OCI-LY7 (cell line): ENCODE data around the gene MYO18A. TPM values are rescaled to one million over a fixed set of nuclear protein-coding genes. Genes with fewer than 3 reads are reported as not detected.

Source experiments
- BruUV-seq: library from RNA; stranded (reverse); fragments of 400-500 nt; replicated peaks from 2 replicates; lab custom pipeline; 2021; lab: Mats Ljungman, UMichigan
- CTCF ChIA-PET: fragments of 300-600 bp; sonication (Branson Sonifier 250); formaldehyde crosslinking; loops from one replicate; lab custom pipeline; 2022; ENCODE audit warnings: antibody characterized with exemption; ENCODE audit not compliant: unreplicated experiment; lab: Charles Lee
- POLR2A ChIA-PET: fragments of 300-600 bp; sonication (Branson Sonifier 250); formaldehyde crosslinking; loops from one replicate; lab custom pipeline; 2022; ENCODE audit warnings: antibody characterized with exemption; lab: Charles Lee
- DNase-seq: peaks from one replicate; pipeline ENCODE4 v3.0.0-alpha.2; 2015; ENCODE audit warnings: low spot score
- H2AFZ ChIP-seq: fragments of 200-600 bp; sonication (generic), shearing (Covaris generic); 2 replicates; pipeline ENCODE4 v1.6.1; 2014; ENCODE audit warnings: mild to moderate bottlenecking, antibody characterized with exemption, low read length, moderate library complexity
- H3K27ac ChIP-seq: fragments of 200-600 bp; sonication (generic); 2 replicates; pipeline ENCODE4 v1.5.1; 2014; ENCODE audit warnings: mixed run types, low read depth, mild to moderate bottlenecking, moderate library complexity, low read length, inconsistent platforms; ENCODE audit not compliant: poor library complexity, severe bottlenecking
- H3K36me3 ChIP-seq: fragments of 200-600 bp; sonication (generic); 2 replicates; pipeline ENCODE4 v1.6.1; 2014; ENCODE audit warnings: mild to moderate bottlenecking, antibody characterized with exemption, low read length, moderate library complexity, mixed read lengths; ENCODE audit not compliant: insufficient read depth
- H3K4me1 ChIP-seq: fragments of 200-600 bp; sonication (generic); 2 replicates; pipeline ENCODE4 v1.5.1; 2014; ENCODE audit warnings: mild to moderate bottlenecking, low read length; ENCODE audit not compliant: insufficient read depth, poor library complexity, severe bottlenecking
- H3K4me2 ChIP-seq: fragments of 200-600 bp; sonication (generic); 2 replicates; pipeline ENCODE4 v1.6.1; 2014; ENCODE audit warnings: mild to moderate bottlenecking, low read length
- H3K4me3 ChIP-seq: fragments of 200-600 bp; sonication (generic); 2 replicates; pipeline ENCODE4 v1.5.1; 2014; ENCODE audit warnings: mild to moderate bottlenecking, low read depth, low read length; ENCODE audit not compliant: poor library complexity, severe bottlenecking
- H3K79me2 ChIP-seq: fragments of 200-600 bp; sonication (generic); 2 replicates; pipeline ENCODE4 v1.6.1; 2016; ENCODE audit warnings: low read depth, mild to moderate bottlenecking, low read length, moderate library complexity, mixed read lengths; ENCODE audit not compliant: insufficient read depth
- H3K9me2 ChIP-seq: fragments of 200-600 bp; sonication (generic); 2 replicates; pipeline ENCODE4 v1.6.1; 2016; ENCODE audit warnings: mild to moderate bottlenecking, low read length, mixed read lengths; ENCODE audit not compliant: insufficient read depth
- H3K9me3 ChIP-seq: fragments of 200-600 bp; sonication (generic); 2 replicates; pipeline ENCODE4 v1.6.1; 2014; ENCODE audit warnings: mild to moderate bottlenecking, mixed run types, low read length, mixed read lengths
- H4K20me1 ChIP-seq: fragments of 200-600 bp; sonication (generic); 2 replicates; pipeline ENCODE4 v1.6.1; 2014; ENCODE audit warnings: mild to moderate bottlenecking, antibody characterized with exemption, low read length, moderate library complexity, mixed read lengths; ENCODE audit not compliant: insufficient read depth
- CTCF ChIP-seq: fragments of 200-600 bp; sonication (generic); conservative IDR thresholded peaks from 2 replicates; pipeline ENCODE4 v1.5.1; 2014; ENCODE audit warnings: mild to moderate bottlenecking, antibody characterized with exemption, low read length, moderate library complexity, mixed read lengths
- EZH2phosphoT487 ChIP-seq: fragments of 200-600 bp; sonication (generic); IDR thresholded peaks from 2 replicates; pipeline ENCODE4 v1.6.1; 2018; ENCODE audit warnings: low read depth, borderline replicate concordance, mild to moderate bottlenecking, mixed run types, antibody characterized with exemption, low read length, moderate library complexity, mixed read lengths
- intact Hi-C: fragments of 100-400 bp; cut with micrococcal nuclease; formaldehyde crosslinking; loops from one replicate; pipeline ENCODE4 v1.10.0; 2022; ENCODE audit not compliant: unreplicated experiment
- total RNA-seq, 2 experiments: library from RNA; depleted of rRNA in 1 of 2; stranded (reverse); fragments of >200 nt in 1 of 2; shearing (Covaris generic) in 1 of 2; gene quantifications; 2 replicates each; pipeline ENCODE4 v1.2.3, GENCODE V29; 2014 to 2022

Gene MYO18A
- total RNA-seq, 2 experiments from 2014 or later: 124 to 128 TPM

DNA sequence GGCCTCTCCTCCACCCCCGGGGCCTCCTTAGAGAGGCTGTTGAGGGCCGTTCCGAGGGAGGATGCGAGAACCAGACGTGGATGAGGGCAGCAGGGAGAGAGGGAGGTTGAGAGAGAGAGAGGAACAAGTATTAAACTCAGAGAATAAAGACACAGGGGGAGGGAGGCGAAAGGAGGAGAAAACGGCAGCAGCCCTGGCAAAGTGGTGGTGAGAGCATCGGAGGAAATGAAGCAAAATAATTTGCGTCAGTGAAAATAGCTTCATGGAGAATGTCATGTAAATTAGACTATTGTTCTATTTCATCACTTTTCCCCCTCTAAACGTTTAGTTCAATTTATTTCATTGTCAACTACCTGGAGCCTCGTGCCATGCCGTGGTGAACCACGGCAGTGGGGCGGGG is 99.2 kb downstream of the MYO18A start:
- no peak for DNase-seq
- ChIA-PET CTCF (no interaction called here), POLR2A (no interaction called here)
- Histone ChIP-seq H2AFZ (no peak overlapping the region), H3K9me2 (no peaks in the 10 kb centered on the region), H3K4me2 (no peak overlapping the region), H3K36me3 (peaks cover 51% of the 10 kb centered on the region; the same call in 1 of the 2 replicates), H3K9me3 (no peaks in the 10 kb centered on the region), H3K79me2 (no peaks in the 10 kb centered on the region), H3K27ac (no peak overlapping the region), H3K4me3 (no peak overlapping the region), H4K20me1 (no peaks in the 10 kb centered on the region), H3K4me1 (no peaks in the 10 kb centered on the region)
- BruUV-seq: no TSS peak
- intact Hi-C loops: no loop called here
- TF ChIP-seq CTCF: no peak
- TF ChIP-seq EZH2phosphoT487: no peak

DNA sequence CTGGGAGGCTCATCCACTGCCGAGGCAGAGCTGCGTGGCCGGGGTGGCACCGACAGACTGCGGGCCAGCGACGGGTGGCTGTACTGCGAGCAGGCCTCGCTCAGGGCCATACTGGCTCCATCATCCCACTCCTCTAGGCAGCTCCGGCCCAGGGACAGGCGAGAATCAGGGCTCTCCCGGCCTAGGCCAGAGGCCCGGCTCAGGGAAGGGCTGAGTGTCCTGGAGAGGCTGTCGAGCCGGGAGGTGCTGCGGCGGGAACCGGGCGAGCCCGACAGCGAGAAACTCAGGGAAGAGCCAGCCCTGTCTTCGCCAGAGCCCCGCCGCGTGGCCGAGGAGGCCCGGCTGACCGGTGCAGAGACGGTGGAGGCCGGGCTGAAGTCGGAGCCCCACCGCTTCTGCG is 99.9 kb downstream of the MYO18A start:
- H3K27ac ChIP-seq: no peak overlapping the region
- no peaks in the 10 kb centered on the region for H4K20me1 ChIP-seq
- no peaks in the 10 kb centered on the region for H3K9me2 ChIP-seq
- no peaks in the 10 kb centered on the region for H3K4me1 ChIP-seq
- H3K36me3 ChIP-seq: peaks cover 44% of the 10 kb centered on the region; the same call in 1 of the 2 replicates
- POLR2A ChIA-PET: no interaction called here
- no peaks in the 10 kb centered on the region for H3K79me2 ChIP-seq
- DNase-seq: no peak
- no TSS peak for BruUV-seq
- no peak overlapping the region for H3K4me2 ChIP-seq
- intact Hi-C loops: no loop called here
- CTCF ChIA-PET: interaction anchor here (1.4 kb wide), 1 partner anchor 115 kb away, joined by 4 read pairs; no protein-coding TSS in a partner anchor
- no peak overlapping the region for H3K4me3 ChIP-seq
- no peaks in the 10 kb centered on the region for H3K9me3 ChIP-seq
- no peak for TF ChIP-seq CTCF
- TF ChIP-seq EZH2phosphoT487: no peak
- H2AFZ ChIP-seq: no peak overlapping the region

GRCh38 chr17:29079887-29080286 is 100.3 kb downstream of the MYO18A start:
- BruUV-seq: no TSS peak
- Histone ChIP-seq H3K9me3 (no peaks in the 10 kb centered on the region), H3K79me2 (no peaks in the 10 kb centered on the region), H3K4me2 (no peak overlapping the region), H2AFZ (no peak overlapping the region), H3K4me3 (no peak overlapping the region), H4K20me1 (no peaks in the 10 kb centered on the region), H3K36me3 (peaks cover 40% of the 10 kb centered on the region; the same call in 1 of the 2 replicates), H3K27ac (no peak overlapping the region), H3K4me1 (no peaks in the 10 kb centered on the region), H3K9me2 (no peaks in the 10 kb centered on the region)
- TF ChIP-seq CTCF (no peak), EZH2phosphoT487 (no peak)
- ChIA-PET POLR2A (no interaction called here), CTCF (interaction anchor here (1.4 kb wide), 1 partner anchor 114 kb away, joined by 4 read pairs; no protein-coding TSS in a partner anchor)
- no peak for DNase-seq
- intact Hi-C loops: no loop called here
